Panc1 (cell line): ENCODE data around the gene FEN1. TPM values are rescaled to one million over a fixed set of nuclear protein-coding genes. Genes with fewer than 3 reads are reported as not detected.
A peak's percentile ranks its signal among the peaks of the same experiment; 100 is the strongest.

Experiments used
- ATAC-seq: fragments of 200-7000 bp; cut with Tn5 transposase; 2 replicates; pipeline ENCODE4 v1.9.1; 2020; ENCODE audit warnings: mild to moderate bottlenecking, moderate library complexity
- BruUV-seq: library from RNA; stranded (reverse); fragments of 400-500 nt; replicated peaks from 2 replicates; lab custom pipeline; 2021; lab: Mats Ljungman, UMichigan
- CTCF ChIA-PET: fragments of 300-600 bp; sonication (Branson Sonifier 250); formaldehyde crosslinking; loops from one replicate; lab custom pipeline; 2022; ENCODE audit warnings: antibody characterized with exemption; lab: Charles Lee
- POLR2A ChIA-PET: fragments of 300-600 bp; sonication (Branson Sonifier 250); formaldehyde crosslinking; loops from one replicate; lab custom pipeline; 2022; ENCODE audit warnings: antibody characterized with exemption; lab: Charles Lee
- DNase-seq: peaks from one replicate; pipeline ENCODE4 v3.0.0-alpha.2; 2010; ENCODE audit warnings: low read depth, low spot score
- H3K27ac ChIP-seq: 2 replicates; pipeline ENCODE4 v1.5.1; 2011; ENCODE audit warnings: mild to moderate bottlenecking, low read length, inconsistent platforms
- H3K27me3 ChIP-seq: fragments of 200-500 bp; sonication (Bioruptor generic); 2 replicates; pipeline ENCODE4 v1.6.0; 2014; ENCODE audit warnings: low read length, inconsistent platforms; ENCODE audit not compliant: control insufficient read depth, insufficient read depth
- H3K36me3 ChIP-seq: fragments of 200-500 bp; sonication (Bioruptor generic); 2 replicates; pipeline ENCODE4 v1.5.1; 2014; ENCODE audit warnings: inconsistent platforms, mild to moderate bottlenecking, low read length, moderate library complexity; ENCODE audit not compliant: control insufficient read depth, insufficient read depth
- H3K4me1 ChIP-seq: 2 replicates; pipeline ENCODE4 v1.5.1; 2011; ENCODE audit warnings: inconsistent platforms, mild to moderate bottlenecking, low read length, moderate library complexity; ENCODE audit not compliant: control insufficient read depth, insufficient read depth
- H3K4me3 ChIP-seq, 2 experiments: 2 replicates each; pipeline ENCODE4 v1.5.1; 2011 to 2012; ENCODE audit warnings: low read depth in 2 of 2, low read length in 2 of 2, mild to moderate bottlenecking in 2 of 2, inconsistent platforms in 1 of 2, moderate library complexity in 1 of 2
- H3K9me3 ChIP-seq: fragments of 200-500 bp; sonication (Bioruptor generic); 2 replicates; pipeline ENCODE4 v1.5.1; 2014; ENCODE audit warnings: low read depth, mild to moderate bottlenecking, inconsistent platforms, low read length, moderate library complexity; ENCODE audit not compliant: control insufficient read depth, insufficient read depth
- CTCF ChIP-seq: fragments of 450-650 bp; IDR thresholded peaks from 2 replicates; pipeline ENCODE4 v1.5.1; 2017; ENCODE audit warnings: mild to moderate bottlenecking
- POLR2AphosphoS5 ChIP-seq: IDR thresholded peaks from 2 replicates; pipeline ENCODE4 v1.6.1; 2012; ENCODE audit warnings: mild to moderate bottlenecking, low read depth, low read length, moderate library complexity
- REST ChIP-seq, 2 experiments: IDR thresholded peaks; 2 replicates each; pipeline ENCODE4 v1.6.1; 2011 to 2012; ENCODE audit warnings: low read depth in 2 of 2, control low read depth in 1 of 2, low read length in 1 of 2, mild to moderate bottlenecking in 1 of 2, moderate library complexity in 1 of 2; ENCODE audit not compliant: insufficient read depth in 1 of 2
- SIN3A ChIP-seq: IDR thresholded peaks from 2 replicates; pipeline ENCODE4 v1.6.1; 2012; ENCODE audit warnings: low read depth, mild to moderate bottlenecking, low read length, moderate library complexity, borderline replicate concordance; ENCODE audit not compliant: insufficient read depth
- TCF7L2 ChIP-seq: IDR thresholded peaks from 2 replicates; pipeline ENCODE4 v1.6.1; 2011; ENCODE audit warnings: mild to moderate bottlenecking, low read depth, low read length, inconsistent platforms
- in situ Hi-C: cut with HindIII; loops from 2 replicates; pipeline ENCODE4 v1.10.0; 2016; ENCODE audit warnings: low sequenced_read_pairs, low pct_unique_long_range_greater_than_20kb
- intact Hi-C: fragments of 100-400 bp; cut with micrococcal nuclease; formaldehyde crosslinking; loops from one replicate; pipeline ENCODE4 v1.10.0; 2022; ENCODE audit not compliant: unreplicated experiment
- total RNA-seq: library from RNA; stranded (reverse); gene quantifications from one replicate; pipeline ENCODE4 v1.2.1, GENCODE V29; 2021; ENCODE audit not compliant: unreplicated experiment

Gene FEN1
- total RNA-seq, 1 experiment from 2014 or later = 67.6 TPM

GRCh38 chr11:61766353-61766841 is 26.3 kb upstream of the FEN1 start:
- no peak for TF ChIP-seq TCF7L2
- TF ChIP-seq SIN3A = no peak
- no peak for TF ChIP-seq REST (IDR thresholded peaks at IDR 0.05; ENCODE audit: insufficient read depth in 1 of 2, low read depth in 2 of 2, low read length in 1 of 2)
- TF ChIP-seq CTCF = no peak
- no peak for TF ChIP-seq POLR2AphosphoS5
- no peaks in the 10 kb centered on the region for H3K27me3 ChIP-seq
- H3K9me3 ChIP-seq = no peaks in the 10 kb centered on the region
- H3K4me1 ChIP-seq = peaks cover 7% of the 10 kb centered on the region
- CTCF ChIA-PET = interaction anchor here (0.7 kb wide), 1 partner anchor 9 kb away, joined by 3 read pairs; no protein-coding TSS in a partner anchor
- ATAC-seq = 0 out of 2 replicates have a peak, but pooled peaks have one; percentile 25
- intact Hi-C loops (no loop called here), in situ Hi-C loops (no loop called here)
- H3K27ac ChIP-seq = no peak overlapping the region; the same call in 1 of the 2 replicates
- no peaks in the 10 kb centered on the region for H3K36me3 ChIP-seq
- no peak for DNase-seq
- no peak overlapping the region for H3K4me3 ChIP-seq
- POLR2A ChIA-PET = no interaction called here
- no TSS peak for BruUV-seq

- H3K9me3 ChIP-seq = no peaks in the 10 kb centered on the region
- ChIA-PET POLR2A (no interaction called here), CTCF (no interaction called here)
- TF ChIP-seq SIN3A = no peak
- TF ChIP-seq TCF7L2 = no peak
- no peak for TF ChIP-seq POLR2AphosphoS5
- no peak for TF ChIP-seq REST (IDR thresholded peaks at IDR 0.05; ENCODE audit: insufficient read depth in 1 of 2, low read depth in 2 of 2, low read length in 1 of 2)
- no peak for TF ChIP-seq CTCF
- H3K4me3 ChIP-seq = no peak overlapping the region
- H3K27ac ChIP-seq = no peak overlapping the region
- intact Hi-C loops (no loop called here), in situ Hi-C loops (no loop called here)
- BruUV-seq = no TSS peak
- DNase-seq (no peak), ATAC-seq (no peak)
- H3K36me3 ChIP-seq = no peaks in the 10 kb centered on the region
- H3K4me1 ChIP-seq = peaks cover 10% of the 10 kb centered on the region
- no peaks in the 10 kb centered on the region for H3K27me3 ChIP-seq
Measured at GRCh38 chr11:61768376-61769076, 24.2 kb upstream of the FEN1 start.
